Measurements from ENCODE around the gene SPATA12.

SPATA12 gene

DNA sequence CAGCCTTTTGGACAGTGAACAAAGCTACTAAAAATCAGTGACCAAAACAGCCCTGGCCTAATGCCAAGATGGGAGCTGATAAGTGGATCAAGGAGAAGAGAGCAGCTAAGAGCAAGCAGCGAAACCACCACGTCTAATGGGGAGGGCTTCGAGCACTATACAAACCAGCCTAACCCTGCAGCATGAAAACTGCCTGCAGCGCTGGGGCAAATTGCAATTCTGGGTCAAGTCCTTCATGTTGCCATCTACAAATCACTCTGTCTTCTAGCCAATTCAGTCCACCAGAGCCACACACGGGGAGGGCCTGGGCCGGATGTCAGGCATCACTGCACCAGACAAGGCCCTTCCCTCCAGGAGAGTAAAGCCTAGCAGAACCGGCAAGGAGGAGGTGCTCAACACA, 30.5 kb upstream of the SPATA12 start:
- no peak overlapping the region for H3K9ac ChIP-seq (ENCODE audit: low read length in 2 of 2)
- peaks cover 0 to 2% of the 10 kb centered on the region in 2 donors for H3K36me3 ChIP-seq (ENCODE audit: control insufficient read depth in 2 of 2, insufficient read depth in 2 of 2, low read length in 2 of 2)
- no peaks in the 10 kb centered on the region for H3K27me3 ChIP-seq (ENCODE audit: control insufficient read depth in 1 of 2, insufficient read depth in 2 of 2, low read length in 2 of 2)
- H3K4me3 ChIP-seq (ENCODE audit: low read length in 2 of 2): no peak overlapping the region
- no peak overlapping the region for H3K27ac ChIP-seq (ENCODE audit: low read length)
- no peaks in the 10 kb centered on the region for H3K9me3 ChIP-seq (ENCODE audit: control insufficient read depth in 2 of 2, low read length in 2 of 2)
- no peaks in the 10 kb centered on the region for H3K4me1 ChIP-seq (ENCODE audit: control insufficient read depth, insufficient read depth, low read length)

DNA sequence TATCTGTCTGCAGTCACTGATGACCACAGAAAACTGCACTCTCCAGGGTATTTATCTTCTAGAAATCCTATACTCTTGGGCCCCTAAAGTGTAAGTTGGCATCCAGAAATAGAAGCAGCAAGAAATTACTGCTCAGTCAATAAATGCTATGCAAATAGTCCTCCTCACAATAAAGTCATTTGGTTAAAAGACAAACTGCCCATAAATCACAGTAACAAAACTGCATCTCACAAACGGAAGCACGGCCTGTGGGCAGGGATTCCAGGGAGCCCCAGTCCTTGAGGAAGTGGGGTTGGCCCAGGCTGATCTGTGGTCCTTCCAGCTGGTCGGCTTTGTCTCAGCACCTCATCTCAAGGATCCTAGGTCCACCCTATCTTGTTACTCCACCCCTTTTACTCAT, 29.7 kb upstream of the SPATA12 start:
- H3K27me3 ChIP-seq (ENCODE audit: control insufficient read depth in 1 of 2, insufficient read depth in 2 of 2, low read length in 2 of 2): no peaks in the 10 kb centered on the region
- H3K9me3 ChIP-seq (ENCODE audit: control insufficient read depth in 2 of 2, low read length in 2 of 2): no peaks in the 10 kb centered on the region
- no peak overlapping the region for H3K9ac ChIP-seq (ENCODE audit: low read length in 2 of 2)
- no peak overlapping the region for H3K4me3 ChIP-seq (ENCODE audit: low read length in 2 of 2)
- H3K36me3 ChIP-seq (ENCODE audit: control insufficient read depth in 2 of 2, insufficient read depth in 2 of 2, low read length in 2 of 2): peaks cover 0 to 2% of the 10 kb centered on the region in 2 donors
- H3K4me1 ChIP-seq (ENCODE audit: control insufficient read depth, insufficient read depth, low read length): no peaks in the 10 kb centered on the region
- no peak overlapping the region for H3K27ac ChIP-seq (ENCODE audit: low read length)

DNA sequence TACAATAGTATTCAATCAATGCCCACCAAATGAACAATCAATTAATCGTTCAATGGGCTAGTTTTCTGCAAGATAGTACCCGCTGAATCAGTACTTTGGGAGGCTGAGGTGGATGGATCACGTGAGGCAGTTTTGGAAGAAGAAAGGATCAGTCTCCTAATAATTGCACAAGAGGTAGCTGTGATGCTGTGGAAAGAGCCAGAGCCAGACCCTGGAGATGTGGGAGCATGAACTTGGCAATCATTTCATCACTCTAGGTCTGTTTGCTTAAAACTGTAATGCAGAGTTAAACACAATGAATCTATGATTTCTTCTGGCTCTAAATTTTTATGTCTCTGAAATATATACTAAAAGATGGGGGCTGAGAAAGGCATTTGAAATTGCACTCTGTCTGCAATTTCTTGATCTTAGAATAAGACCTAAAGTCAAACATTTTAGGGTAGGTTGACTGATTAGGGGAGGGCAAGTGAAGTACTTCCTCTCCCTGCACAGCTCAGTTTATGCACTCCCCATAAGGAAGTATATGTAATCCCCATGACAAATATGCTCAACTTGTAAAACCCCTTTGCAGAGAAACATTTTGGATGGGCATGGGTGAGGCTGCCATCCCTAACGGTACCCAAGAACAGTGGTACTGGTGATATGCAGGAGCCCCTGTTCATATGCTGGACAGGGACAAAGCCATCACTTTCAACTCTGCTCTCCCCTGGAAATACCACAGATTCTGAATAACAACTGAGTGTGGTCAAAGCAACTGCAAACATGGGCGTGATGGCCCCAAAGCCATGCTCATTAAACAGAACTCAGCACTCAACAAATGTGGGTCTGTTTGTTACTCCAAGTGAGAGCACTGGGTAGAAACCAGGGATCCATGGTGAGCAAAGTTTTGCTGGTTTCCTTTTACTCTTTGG, 28.6 kb upstream of the SPATA12 start:
- Histone ChIP-seq H3K4me1 (ENCODE audit: control insufficient read depth, insufficient read depth, low read length) (peaks cover 7% of the 10 kb centered on the region), H3K9ac (ENCODE audit: low read length in 2 of 2) (no peak overlapping the region), H3K9me3 (ENCODE audit: control insufficient read depth in 2 of 2, low read length in 2 of 2) (no peaks in the 10 kb centered on the region), H3K27ac (ENCODE audit: low read length) (no peak overlapping the region), H3K27me3 (ENCODE audit: control insufficient read depth in 1 of 2, insufficient read depth in 2 of 2, low read length in 2 of 2) (no peaks in the 10 kb centered on the region), H3K4me3 (ENCODE audit: low read length in 2 of 2) (no peak overlapping the region), H3K36me3 (ENCODE audit: control insufficient read depth in 2 of 2, insufficient read depth in 2 of 2, low read length in 2 of 2) (peaks cover 0 to 2% of the 10 kb centered on the region in 2 donors)

DNA sequence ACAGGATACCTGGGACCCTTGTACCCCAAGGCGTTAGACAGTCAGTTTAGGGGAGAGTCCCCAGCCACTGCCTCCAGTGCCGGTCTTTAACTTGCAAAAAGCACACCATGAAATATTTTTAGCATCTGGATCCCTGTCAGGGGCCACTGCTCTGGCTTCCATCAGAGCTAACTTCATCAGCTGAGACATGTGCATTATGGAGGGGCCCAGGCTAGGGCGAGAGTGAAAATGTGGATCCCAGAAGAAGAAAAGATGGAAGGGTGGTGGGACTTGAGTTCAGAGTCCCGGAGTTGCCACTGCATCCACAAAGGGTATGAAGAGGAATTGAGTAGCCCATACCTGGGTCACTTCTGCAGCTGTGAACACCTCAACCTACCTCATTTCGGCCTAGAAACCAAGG, 23.5 kb upstream of the SPATA12 start:
- Histone ChIP-seq H3K9me3 (ENCODE audit: control insufficient read depth in 2 of 2, low read length in 2 of 2) (no peaks in the 10 kb centered on the region), H3K27me3 (ENCODE audit: control insufficient read depth in 1 of 2, insufficient read depth in 2 of 2, low read length in 2 of 2) (no peaks in the 10 kb centered on the region), H3K4me1 (ENCODE audit: control insufficient read depth, insufficient read depth, low read length) (peaks cover 12% of the 10 kb centered on the region), H3K27ac (ENCODE audit: low read length) (peak overlapping the region; percentile 18), H3K9ac (ENCODE audit: low read length in 2 of 2) (no peak overlapping the region), H3K36me3 (ENCODE audit: control insufficient read depth in 2 of 2, insufficient read depth in 2 of 2, low read length in 2 of 2) (peaks cover 0 to 2% of the 10 kb centered on the region in 2 donors), H3K4me3 (ENCODE audit: low read length in 2 of 2) (no peak overlapping the region)

DNA sequence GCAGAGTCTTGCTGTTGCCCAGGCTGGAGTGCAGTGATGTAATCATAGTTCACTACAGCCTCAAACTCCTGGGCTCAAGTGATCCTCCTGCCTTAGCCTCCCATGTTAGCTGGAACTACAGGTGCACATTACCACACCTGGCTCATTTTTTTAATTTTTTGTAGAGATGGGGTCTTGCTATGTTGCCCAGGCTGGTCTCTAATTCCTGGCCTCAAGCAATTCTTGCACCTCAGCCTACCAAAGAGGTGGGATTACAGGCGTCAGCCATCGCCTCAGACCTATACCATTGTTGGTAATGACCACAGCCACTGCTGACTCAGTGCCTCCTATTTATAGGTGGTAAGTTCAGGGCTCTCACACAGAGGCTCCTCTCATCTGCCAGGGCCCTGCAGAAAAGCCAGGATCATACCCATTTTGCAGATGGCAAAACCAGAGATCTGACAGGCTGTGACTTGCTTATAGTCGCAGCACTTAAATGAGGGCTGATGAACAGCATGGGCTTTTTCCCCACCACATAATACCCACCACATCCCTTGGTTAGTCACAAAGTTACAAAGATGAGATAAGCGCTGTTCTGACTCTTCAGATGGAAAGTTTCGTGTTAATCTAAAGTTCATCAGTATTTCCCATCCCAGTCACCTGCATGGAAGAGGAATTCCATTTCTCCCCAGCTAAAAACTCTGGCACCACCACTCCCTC, 21.8 kb upstream of the SPATA12 start:
- H3K27ac ChIP-seq (ENCODE audit: low read length): no peak overlapping the region
- no peaks in the 10 kb centered on the region for H3K9me3 ChIP-seq (ENCODE audit: control insufficient read depth in 2 of 2, low read length in 2 of 2)
- no peaks in the 10 kb centered on the region for H3K27me3 ChIP-seq (ENCODE audit: control insufficient read depth in 1 of 2, insufficient read depth in 2 of 2, low read length in 2 of 2)
- H3K4me3 ChIP-seq (ENCODE audit: low read length in 2 of 2): no peak overlapping the region
- H3K4me1 ChIP-seq (ENCODE audit: control insufficient read depth, insufficient read depth, low read length): peaks cover 12% of the 10 kb centered on the region
- no peak overlapping the region for H3K9ac ChIP-seq (ENCODE audit: low read length in 2 of 2)
- H3K36me3 ChIP-seq (ENCODE audit: control insufficient read depth in 2 of 2, insufficient read depth in 2 of 2, low read length in 2 of 2): no peaks in the 10 kb centered on the region

DNA sequence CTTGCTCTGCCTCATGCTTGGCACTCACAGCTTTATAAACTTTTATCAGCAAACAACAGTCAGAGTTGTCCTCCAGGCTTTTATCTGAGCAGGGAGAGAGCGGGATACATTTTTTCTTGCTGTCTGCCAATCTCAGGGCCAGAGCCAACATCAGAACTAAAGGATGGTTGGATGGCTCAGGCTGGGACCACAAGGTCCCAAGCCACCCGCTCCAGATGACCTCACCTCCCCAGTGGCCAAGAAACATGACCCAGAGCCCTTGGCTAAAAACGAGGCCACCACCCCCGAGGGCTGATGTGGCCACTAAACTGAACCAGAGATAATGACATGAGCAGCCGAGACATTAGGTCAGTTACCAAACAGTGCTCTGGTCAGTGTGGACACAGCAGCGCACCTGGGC, 18.8 kb upstream of the SPATA12 start:
- no peak overlapping the region for H3K4me3 ChIP-seq (ENCODE audit: low read length in 2 of 2)
- H3K4me1 ChIP-seq (ENCODE audit: control insufficient read depth, insufficient read depth, low read length): peaks cover 21% of the 10 kb centered on the region
- no peaks in the 10 kb centered on the region for H3K9me3 ChIP-seq (ENCODE audit: control insufficient read depth in 2 of 2, low read length in 2 of 2)
- H3K36me3 ChIP-seq (ENCODE audit: control insufficient read depth in 2 of 2, insufficient read depth in 2 of 2, low read length in 2 of 2): no peaks in the 10 kb centered on the region
- no peak overlapping the region for H3K27ac ChIP-seq (ENCODE audit: low read length)
- no peak overlapping the region for H3K9ac ChIP-seq (ENCODE audit: low read length in 2 of 2)
- no peaks in the 10 kb centered on the region for H3K27me3 ChIP-seq (ENCODE audit: control insufficient read depth in 1 of 2, insufficient read depth in 2 of 2, low read length in 2 of 2)

DNA sequence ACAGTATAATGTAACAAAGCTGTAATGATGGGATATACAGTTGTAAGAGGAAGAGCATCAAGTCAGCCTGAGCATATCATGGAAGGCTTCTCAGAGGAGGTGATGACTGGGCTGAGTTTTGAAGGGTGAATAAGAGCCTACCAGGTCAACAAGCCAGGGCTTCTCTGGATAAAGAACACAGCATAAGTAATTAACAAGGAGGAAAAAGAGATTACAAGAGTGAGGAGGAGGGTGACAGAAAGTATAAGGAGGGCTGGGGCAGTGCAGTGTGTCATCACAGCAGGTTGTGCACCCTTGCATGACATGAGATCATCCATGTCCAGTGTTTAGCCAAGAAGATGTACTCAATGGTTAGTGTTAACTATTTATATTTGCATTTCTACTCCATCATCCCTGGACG, 16.9 kb upstream of the SPATA12 start:
- H3K27ac ChIP-seq (ENCODE audit: low read length): no peak overlapping the region
- no peak overlapping the region for H3K4me3 ChIP-seq (ENCODE audit: low read length in 2 of 2)
- no peak overlapping the region for H3K9ac ChIP-seq (ENCODE audit: low read length in 2 of 2)
- peaks cover 30% of the 10 kb centered on the region for H3K4me1 ChIP-seq (ENCODE audit: control insufficient read depth, insufficient read depth, low read length)
- H3K36me3 ChIP-seq (ENCODE audit: control insufficient read depth in 2 of 2, insufficient read depth in 2 of 2, low read length in 2 of 2): no peaks in the 10 kb centered on the region
- no peaks in the 10 kb centered on the region for H3K9me3 ChIP-seq (ENCODE audit: control insufficient read depth in 2 of 2, low read length in 2 of 2)
- no peaks in the 10 kb centered on the region for H3K27me3 ChIP-seq (ENCODE audit: control insufficient read depth in 1 of 2, insufficient read depth in 2 of 2, low read length in 2 of 2)

DNA sequence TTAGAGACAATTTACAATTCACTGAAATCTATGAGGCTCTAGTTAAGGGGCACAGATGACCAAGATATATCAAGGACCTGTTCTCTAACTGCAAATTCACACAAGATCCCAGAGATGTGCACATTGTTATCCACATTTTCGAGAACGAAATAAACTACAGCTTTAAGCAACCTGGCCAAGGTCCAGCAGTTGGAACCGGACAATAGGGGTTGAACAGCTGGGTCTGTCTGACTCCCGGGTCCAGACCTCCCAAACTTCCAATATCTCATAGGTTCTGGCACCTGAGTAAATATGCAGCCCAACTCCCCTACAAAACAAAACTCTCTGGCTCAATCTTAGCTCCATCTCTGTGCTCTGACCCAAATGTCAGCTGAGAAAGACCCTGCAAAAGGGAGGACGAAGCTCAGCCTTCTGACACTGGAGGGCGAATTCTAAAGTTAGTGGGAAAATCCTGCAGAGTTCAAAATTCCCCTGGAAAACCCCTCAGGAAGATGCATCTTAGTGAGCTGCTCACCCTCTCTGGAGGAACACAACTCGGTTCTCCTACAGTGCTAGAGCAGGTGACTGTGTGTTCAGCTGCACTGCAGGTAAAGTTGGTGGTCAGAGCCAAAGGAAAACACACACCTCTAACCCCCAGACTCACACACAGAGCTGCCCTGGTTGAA, 14.2 kb upstream of the SPATA12 start:
- Histone ChIP-seq H3K27ac (ENCODE audit: low read length) (no peak overlapping the region), H3K36me3 (ENCODE audit: control insufficient read depth in 2 of 2, insufficient read depth in 2 of 2, low read length in 2 of 2) (no peaks in the 10 kb centered on the region), H3K9ac (ENCODE audit: low read length in 2 of 2) (no peak overlapping the region), H3K9me3 (ENCODE audit: control insufficient read depth in 2 of 2, low read length in 2 of 2) (no peaks in the 10 kb centered on the region), H3K27me3 (ENCODE audit: control insufficient read depth in 1 of 2, insufficient read depth in 2 of 2, low read length in 2 of 2) (no peaks in the 10 kb centered on the region), H3K4me1 (ENCODE audit: control insufficient read depth, insufficient read depth, low read length) (peaks cover 33% of the 10 kb centered on the region), H3K4me3 (ENCODE audit: low read length in 2 of 2) (peak overlapping the region in 1 of 2 donors; percentile 15)

DNA sequence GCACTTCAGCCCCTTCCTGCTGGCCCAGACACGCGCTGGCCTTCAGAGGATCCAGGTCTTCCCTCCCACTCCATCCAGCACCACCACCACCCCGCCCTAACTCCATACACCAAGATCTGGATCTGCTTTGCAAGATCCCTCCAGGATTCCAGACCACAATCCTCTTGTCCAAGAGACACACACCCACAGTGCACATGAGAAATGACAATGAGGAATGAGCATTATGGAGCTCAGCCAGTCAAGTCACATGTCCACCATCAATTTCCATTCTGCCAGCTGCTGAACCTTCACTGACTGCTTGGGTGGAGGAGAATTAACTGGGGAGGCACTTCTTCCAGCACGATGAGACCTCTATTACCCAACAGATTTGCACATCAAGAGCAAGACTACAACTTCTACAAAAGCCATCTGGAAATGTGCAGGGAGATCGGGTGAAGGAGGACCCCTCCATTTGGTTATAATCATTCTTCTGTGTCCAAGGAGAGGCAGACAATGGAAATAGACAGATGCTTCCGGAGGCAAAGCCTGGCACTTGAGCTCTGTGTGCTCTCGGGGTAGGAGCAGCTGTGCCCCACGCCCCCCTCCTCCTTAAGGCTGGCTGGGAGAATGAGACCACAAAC, 12.3 kb upstream of the SPATA12 start:
- peak overlapping the region; percentile 18 to 35 for H3K4me3 ChIP-seq (ENCODE audit: low read length in 2 of 2)
- H3K27me3 ChIP-seq (ENCODE audit: control insufficient read depth in 1 of 2, insufficient read depth in 2 of 2, low read length in 2 of 2): no peaks in the 10 kb centered on the region
- H3K27ac ChIP-seq (ENCODE audit: low read length): no peak overlapping the region
- H3K4me1 ChIP-seq (ENCODE audit: control insufficient read depth, insufficient read depth, low read length): peaks cover 33% of the 10 kb centered on the region
- H3K36me3 ChIP-seq (ENCODE audit: control insufficient read depth in 2 of 2, insufficient read depth in 2 of 2, low read length in 2 of 2): no peaks in the 10 kb centered on the region
- H3K9me3 ChIP-seq (ENCODE audit: control insufficient read depth in 2 of 2, low read length in 2 of 2): no peaks in the 10 kb centered on the region
- H3K9ac ChIP-seq (ENCODE audit: low read length in 2 of 2): no peak overlapping the region

DNA sequence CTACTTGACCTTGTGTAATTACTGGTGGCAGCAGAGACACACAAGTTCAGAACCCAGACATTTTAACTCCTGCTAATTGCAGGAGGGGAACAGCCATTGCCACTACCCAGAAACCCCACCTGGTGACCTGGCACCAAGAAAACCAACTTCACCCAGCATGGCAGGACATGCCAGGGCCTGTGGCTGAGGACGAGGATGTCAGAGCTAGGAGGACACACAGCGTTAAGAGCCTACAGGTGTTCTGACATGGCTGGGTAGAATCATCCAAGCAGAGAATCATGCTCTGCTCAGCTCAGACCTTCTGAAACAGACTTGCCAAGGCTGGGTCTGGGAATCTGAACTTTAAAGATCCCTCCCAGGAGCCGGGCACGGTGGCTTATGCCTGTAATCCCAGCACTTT, 11.7 kb upstream of the SPATA12 start:
- Histone ChIP-seq H3K4me3 (ENCODE audit: low read length in 2 of 2) (peak overlapping the region in 1 of 2 donors; percentile 35), H3K36me3 (ENCODE audit: control insufficient read depth in 2 of 2, insufficient read depth in 2 of 2, low read length in 2 of 2) (no peaks in the 10 kb centered on the region), H3K9me3 (ENCODE audit: control insufficient read depth in 2 of 2, low read length in 2 of 2) (no peaks in the 10 kb centered on the region), H3K27ac (ENCODE audit: low read length) (no peak overlapping the region), H3K9ac (ENCODE audit: low read length in 2 of 2) (no peak overlapping the region), H3K4me1 (ENCODE audit: control insufficient read depth, insufficient read depth, low read length) (peaks cover 33% of the 10 kb centered on the region), H3K27me3 (ENCODE audit: control insufficient read depth in 1 of 2, insufficient read depth in 2 of 2, low read length in 2 of 2) (no peaks in the 10 kb centered on the region)
